Measurements from ENCODE around the gene OSBPL2.

GRCh38 chr20:62206388-62206775 is 31.9 kb upstream of the OSBPL2 start:
- TF ChIP-seq ZNF548 (tag by site-specific recombination; IDR thresholded peaks at IDR 0.05) (no peak), CTCF (tag by site-specific recombination; IDR thresholded peaks at IDR 0.05) (no peak), ZXDB (tag by site-specific recombination; IDR thresholded peaks at IDR 0.05) (no peak), KLF10 (tag by site-specific recombination; IDR thresholded peaks at IDR 0.05) (no peak), SALL2 (tag by site-specific recombination; IDR thresholded peaks at IDR 0.05; ENCODE audit: borderline replicate concordance) (no peak), MYNN (tag by site-specific recombination; IDR thresholded peaks at IDR 0.05; ENCODE audit: borderline replicate concordance) (no peak), ZFP69B (tag by site-specific recombination; IDR thresholded peaks at IDR 0.05) (no peak)
- TF ChIP-seq, protein P1, sequence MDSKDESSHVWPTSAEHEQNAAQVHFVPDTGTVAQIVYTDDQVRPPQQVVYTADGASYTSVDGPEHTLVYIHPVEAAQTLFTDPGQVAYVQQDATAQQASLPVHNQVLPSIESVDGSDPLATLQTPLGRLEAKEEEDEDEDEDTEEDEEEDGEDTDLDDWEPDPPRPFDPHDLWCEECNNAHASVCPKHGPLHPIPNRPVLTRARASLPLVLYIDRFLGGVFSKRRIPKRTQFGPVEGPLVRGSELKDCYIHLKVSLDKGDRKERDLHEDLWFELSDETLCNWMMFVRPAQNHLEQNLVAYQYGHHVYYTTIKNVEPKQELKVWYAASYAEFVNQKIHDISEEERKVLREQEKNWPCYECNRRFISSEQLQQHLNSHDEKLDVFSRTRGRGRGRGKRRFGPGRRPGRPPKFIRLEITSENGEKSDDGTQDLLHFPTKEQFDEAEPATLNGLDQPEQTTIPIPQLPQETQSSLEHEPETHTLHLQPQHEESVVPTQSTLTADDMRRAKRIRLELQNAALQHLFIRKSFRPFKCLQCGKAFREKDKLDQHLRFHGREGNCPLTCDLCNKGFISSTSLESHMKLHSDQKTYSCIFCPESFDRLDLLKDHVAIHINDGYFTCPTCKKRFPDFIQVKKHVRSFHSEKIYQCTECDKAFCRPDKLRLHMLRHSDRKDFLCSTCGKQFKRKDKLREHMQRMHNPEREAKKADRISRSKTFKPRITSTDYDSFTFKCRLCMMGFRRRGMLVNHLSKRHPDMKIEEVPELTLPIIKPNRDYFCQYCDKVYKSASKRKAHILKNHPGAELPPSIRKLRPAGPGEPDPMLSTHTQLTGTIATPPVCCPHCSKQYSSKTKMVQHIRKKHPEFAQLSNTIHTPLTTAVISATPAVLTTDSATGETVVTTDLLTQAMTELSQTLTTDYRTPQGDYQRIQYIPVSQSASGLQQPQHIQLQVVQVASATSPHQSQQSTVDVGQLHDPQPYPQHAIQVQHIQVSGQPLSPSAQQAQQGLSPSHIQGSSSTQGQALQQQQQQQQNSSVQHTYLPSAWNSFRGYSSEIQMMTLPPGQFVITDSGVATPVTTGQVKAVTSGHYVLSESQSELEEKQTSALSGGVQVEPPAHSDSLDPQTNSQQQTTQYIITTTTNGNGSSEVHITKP (tag by site-specific recombination; IDR thresholded peaks at IDR 0.05) = no peak

Measured in HEK293 (cell line).